Central memory CD8-positive, alpha-beta T cell (primary cell): ENCODE data around the gene ENTR1.
"Not testable (repeated sequence)": the region's sequence is repeated elsewhere in the genome, so short reads cannot be mapped to it uniquely, and the experiment has no call there.

Source experiments
- ATAC-seq: fragments of 150-1000 bp; cut with Tn5 transposase; replicated peaks from 2 replicates; pipeline ENCODE4 v1.10.0; 2022; ENCODE audit warnings: mild to moderate bottlenecking, moderate FRiP score, moderate number of reproducible peaks; ENCODE audit not compliant: poor library complexity, severe bottlenecking; ENCODE audit errors: extremely low read depth
- DNase-seq, 2 donors: peaks; one replicate each; pipeline ENCODE4 v3.0.0; 2021; ENCODE audit warnings: low spot score in 2 of 2
- H3K27ac Mint-ChIP-seq: one replicate; pipeline ENCODE4 v1.8.0; 2022; ENCODE audit warnings: low read depth, mild to moderate bottlenecking, moderate library complexity, mixed read lengths
- H3K27me3 Mint-ChIP-seq: one replicate; pipeline ENCODE4 v1.8.0; 2022; ENCODE audit warnings: mixed read lengths
- H3K36me3 Mint-ChIP-seq: one replicate; pipeline ENCODE4 v1.8.0; 2022; ENCODE audit warnings: mild to moderate bottlenecking, moderate library complexity, mixed read lengths; ENCODE audit not compliant: insufficient read depth
- H3K4me1 Mint-ChIP-seq: one replicate; pipeline ENCODE4 v1.8.0; 2022; ENCODE audit warnings: mixed read lengths
- H3K4me3 Mint-ChIP-seq: one replicate; pipeline ENCODE4 v1.8.0; 2022; ENCODE audit warnings: mild to moderate bottlenecking, moderate library complexity, mixed read lengths
- H3K9me3 Mint-ChIP-seq: one replicate; pipeline ENCODE4 v1.8.0; 2022; ENCODE audit warnings: mixed read lengths

The ENTR1 gene

GRCh38 chr9:136423432-136424146 is 13.2 kb upstream of the ENTR1 start:
- H3K27ac Mint-ChIP-seq = no peak overlapping the region
- no peak overlapping the region for H3K4me3 Mint-ChIP-seq
- no peaks in the 10 kb centered on the region for H3K4me1 Mint-ChIP-seq
- no peak for DNase-seq
- peaks cover 45% of the 10 kb centered on the region for H3K36me3 Mint-ChIP-seq
- no peak for ATAC-seq
- no peaks in the 10 kb centered on the region for H3K9me3 Mint-ChIP-seq
- no peaks in the 10 kb centered on the region for H3K27me3 Mint-ChIP-seq

- Mint-ChIP-seq H3K27me3 (no peaks in the 10 kb centered on the region), H3K9me3 (no peaks in the 10 kb centered on the region), H3K4me3 (no peak overlapping the region), H3K4me1 (no peaks in the 10 kb centered on the region), H3K36me3 (peaks cover 44% of the 10 kb centered on the region), H3K27ac (no peak overlapping the region)
- ATAC-seq (no peak), DNase-seq (no peak)
Observed at GRCh38 chr9:136422876-136423275, 12.5 kb upstream of the ENTR1 start.

- no peak overlapping the region for H3K4me3 Mint-ChIP-seq
- no peak for DNase-seq
- ATAC-seq = no peak
- H3K27me3 Mint-ChIP-seq = no peaks in the 10 kb centered on the region
- H3K9me3 Mint-ChIP-seq = no peaks in the 10 kb centered on the region
- no peak overlapping the region for H3K27ac Mint-ChIP-seq
- H3K36me3 Mint-ChIP-seq = peaks cover 50% of the 10 kb centered on the region
- no peaks in the 10 kb centered on the region for H3K4me1 Mint-ChIP-seq
Observed at GRCh38 chr9:136421791-136422190, 11.4 kb upstream of the ENTR1 start.

- DNase-seq (no peak), ATAC-seq (no peak)
- Mint-ChIP-seq H3K9me3 (no peaks in the 10 kb centered on the region), H3K4me1 (no peaks in the 10 kb centered on the region), H3K27ac (no peak overlapping the region), H3K27me3 (no peaks in the 10 kb centered on the region), H3K4me3 (no peak overlapping the region), H3K36me3 (peaks cover 54% of the 10 kb centered on the region)
Observed at GRCh38 chr9:136419092-136419420, 8.6 kb upstream of the ENTR1 start.

- ATAC-seq = no peak
Observed at GRCh38 chr9:136418182-136419091, 8.0 kb upstream of the ENTR1 start.

GRCh38 chr9:136416914-136417313 is 6.5 kb upstream of the ENTR1 start:
- Mint-ChIP-seq H3K9me3 (no peaks in the 10 kb centered on the region), H3K36me3 (peaks cover 50% of the 10 kb centered on the region), H3K27ac (no peak overlapping the region), H3K4me1 (no peaks in the 10 kb centered on the region), H3K27me3 (no peaks in the 10 kb centered on the region), H3K4me3 (no peak overlapping the region)
- no peak for DNase-seq
- ATAC-seq = no peak

More at GRCh38 chr9:136418182-136419091, 8.0 kb upstream of the ENTR1 start:
- Mint-ChIP-seq H3K4me3 (no peak overlapping the region), H3K4me1 (no peaks in the 10 kb centered on the region), H3K27me3 (no peaks in the 10 kb centered on the region), H3K9me3 (no peaks in the 10 kb centered on the region), H3K27ac (no peak overlapping the region), H3K36me3 (peaks cover 57% of the 10 kb centered on the region)
- no peak for DNase-seq

- ATAC-seq = no peak
- Mint-ChIP-seq H3K4me3 (no peak overlapping the region), H3K36me3 (peaks cover 48% of the 10 kb centered on the region), H3K27ac (no peak overlapping the region), H3K9me3 (no peaks in the 10 kb centered on the region), H3K27me3 (no peaks in the 10 kb centered on the region), H3K4me1 (peaks cover 3% of the 10 kb centered on the region)
- DNase-seq = no peak
Observed at GRCh38 chr9:136416427-136416826, 6.0 kb upstream of the ENTR1 start.

- Mint-ChIP-seq H3K4me1 (peaks cover 25% of the 10 kb centered on the region), H3K27ac (no peak overlapping the region), H3K4me3 (no peak overlapping the region), H3K27me3 (no peaks in the 10 kb centered on the region), H3K36me3 (peaks cover 42% of the 10 kb centered on the region), H3K9me3 (no peaks in the 10 kb centered on the region)
- ATAC-seq (no peak), DNase-seq (no peak)
Observed at GRCh38 chr9:136412962-136413361, 2.5 kb upstream of the ENTR1 start.

GRCh38 chr9:136411378-136411777 is 964 bp upstream of the ENTR1 start:
- peaks cover 43% of the 10 kb centered on the region for H3K36me3 Mint-ChIP-seq
- DNase-seq (no peak), ATAC-seq (no peak)
- H3K27me3 Mint-ChIP-seq = no peaks in the 10 kb centered on the region
- peak overlapping the region; percentile 83 for H3K4me3 Mint-ChIP-seq
- H3K9me3 Mint-ChIP-seq = no peaks in the 10 kb centered on the region
- H3K27ac Mint-ChIP-seq = peak overlapping the region; percentile 92
- peaks cover 25% of the 10 kb centered on the region for H3K4me1 Mint-ChIP-seq

GRCh38 chr9:136409557-136410455 is 608 bp downstream of the ENTR1 start:
- no peaks in the 10 kb centered on the region for H3K27me3 Mint-ChIP-seq
- DNase-seq (no peak), ATAC-seq (peak; percentile 35)
- H3K4me3 Mint-ChIP-seq = peak overlapping the region; percentile 83
- H3K27ac Mint-ChIP-seq = peak overlapping the region; percentile 92
- no peaks in the 10 kb centered on the region for H3K9me3 Mint-ChIP-seq
- peaks cover 30% of the 10 kb centered on the region for H3K4me1 Mint-ChIP-seq
- H3K36me3 Mint-ChIP-seq = peaks cover 38% of the 10 kb centered on the region

- H3K4me1 Mint-ChIP-seq = peaks cover 45% of the 10 kb centered on the region
Observed at GRCh38 chr9:136407911-136408310, 2.5 kb downstream of the ENTR1 start.

GRCh38 chr9:136407061-136407460 is 3.4 kb downstream of the ENTR1 start:
- not testable (repeated sequence) for H3K9me3 Mint-ChIP-seq, H3K27me3 Mint-ChIP-seq, H3K27ac Mint-ChIP-seq, ATAC-seq, H3K4me3 Mint-ChIP-seq, DNase-seq
- H3K36me3 Mint-ChIP-seq = peaks cover 38% of the 10 kb centered on the region
- H3K4me1 Mint-ChIP-seq = peaks cover 45% of the 10 kb centered on the region

More at GRCh38 chr9:136407911-136408310, 2.5 kb downstream of the ENTR1 start:
- Mint-ChIP-seq H3K27ac (no peak overlapping the region), H3K4me3 (no peak overlapping the region), H3K9me3 (no peaks in the 10 kb centered on the region), H3K27me3 (no peaks in the 10 kb centered on the region), H3K36me3 (peaks cover 41% of the 10 kb centered on the region)
- DNase-seq (no peak), ATAC-seq (no peak)
